Renal cortex interstitium (tissue), 11 donors: ENCODE results near the gene CFAP53. TPM values are rescaled to one million over a fixed set of nuclear protein-coding genes. Genes with fewer than 3 reads are reported as not detected.
A peak's percentile ranks its signal among the peaks of the same experiment; 100 is the strongest.
"Not testable (repeated sequence)": the region's sequence is repeated elsewhere in the genome, so short reads cannot be mapped to it uniquely, and the experiment has no call there.

ENCODE experiments used
- DNase-seq, 11 donors: peaks; one replicate each; pipeline ENCODE4 v3.0.0-alpha.2; 2013; ENCODE audit warnings: low read depth in 9 of 11, low spot score in 4 of 11; ENCODE audit errors: extremely low read depth in 1 of 11
- polyA plus RNA-seq, 3 donors: library from polyadenylated mRNA; unstranded; fragments of 120-200 nt; gene quantifications; one replicate each; pipeline ENCODE4 v1.2.1, GENCODE V29; 2013; ENCODE audit not compliant: insufficient read length in 3 of 3

Gene CFAP53
- polyA plus RNA-seq, 3 donors: 3.5 to 4.3 (median 3.9) TPM

DNA sequence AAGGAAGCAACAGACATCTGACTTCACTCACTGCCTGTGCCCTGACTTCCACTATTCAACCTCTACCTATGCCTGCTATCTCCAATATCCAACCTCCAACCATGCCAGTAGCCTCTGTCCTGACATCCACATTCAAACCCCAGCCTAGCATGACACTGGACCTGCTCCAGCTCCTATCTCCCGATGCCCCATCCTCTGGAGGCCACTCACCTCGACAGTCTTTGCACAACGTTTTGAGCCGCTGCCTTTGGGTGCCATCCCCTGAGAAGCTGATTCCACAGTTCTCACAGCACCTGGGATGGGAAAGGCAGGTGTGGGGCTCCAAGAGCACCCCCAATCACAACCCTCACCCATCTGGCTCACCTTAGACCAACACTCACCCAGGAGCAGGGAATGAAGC lies 10.2 kb upstream of the CFAP53 start:
- no peak for DNase-seq

DNA sequence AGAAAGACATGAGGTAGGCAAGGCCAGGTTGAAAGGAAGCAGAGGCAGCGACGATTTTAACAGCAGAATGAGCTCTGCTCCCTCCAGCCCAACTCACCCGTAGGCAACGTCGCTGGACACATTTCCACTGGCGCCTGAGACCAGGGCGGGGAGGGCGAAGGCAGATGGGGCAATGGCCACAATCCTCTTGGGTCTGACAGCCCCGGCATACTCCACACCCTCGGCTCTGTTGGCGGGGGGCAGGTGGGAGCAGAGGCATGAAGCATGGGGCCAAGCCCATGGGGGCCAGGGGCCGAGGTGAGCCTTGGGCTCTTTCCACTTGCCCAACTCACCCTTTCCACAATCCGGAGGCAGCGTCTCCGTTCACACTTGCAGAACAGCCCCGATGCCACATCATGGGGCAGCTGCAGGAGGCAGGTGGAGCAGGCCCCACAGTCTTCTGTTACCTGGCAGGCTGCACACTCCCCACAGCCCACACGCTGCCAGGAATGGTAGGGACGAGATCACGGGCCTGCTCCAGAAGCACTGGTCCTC lies 9.3 kb upstream of the CFAP53 start:
- no peak for DNase-seq

DNA sequence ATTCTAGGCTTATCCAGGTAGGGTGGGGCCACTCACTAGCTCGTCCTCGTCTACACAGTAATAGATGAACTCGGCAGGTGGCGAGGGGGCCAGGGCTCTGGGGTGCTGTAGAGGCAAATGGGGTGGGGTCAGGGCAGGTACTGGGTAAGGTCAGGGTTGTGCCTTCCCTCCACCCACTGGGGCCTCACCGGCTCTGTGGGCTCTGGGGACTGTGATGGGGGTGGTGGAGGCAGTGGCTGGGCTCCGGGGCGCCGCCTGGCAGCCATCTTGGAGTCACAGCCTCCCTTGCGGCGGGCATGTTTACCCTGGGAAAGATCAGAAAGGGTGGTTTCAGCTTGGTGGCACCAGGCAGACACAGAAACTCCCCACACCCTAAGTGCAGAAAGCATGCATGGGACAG lies 8.6 kb upstream of the CFAP53 start:
- DNase-seq: no peak

DNA sequence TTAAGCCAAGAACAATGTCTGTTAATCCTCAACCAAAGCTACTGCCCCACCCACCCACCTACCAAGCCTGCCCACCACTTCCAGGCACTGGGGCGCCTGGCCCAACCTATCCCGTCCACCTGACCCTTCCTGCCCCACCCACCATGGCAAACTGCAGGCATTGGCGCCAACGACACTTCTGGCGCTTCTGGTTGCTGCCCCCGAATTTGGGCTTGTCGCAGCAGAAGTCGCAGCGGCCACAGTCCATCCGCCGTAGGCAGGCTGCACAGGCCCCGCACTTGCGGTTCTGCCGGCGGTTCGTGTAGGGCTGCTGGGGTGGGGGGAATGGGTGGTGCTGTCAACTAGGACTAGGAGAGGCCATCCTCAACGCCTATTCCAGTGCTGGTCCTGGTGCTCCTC lies 7.7 kb upstream of the CFAP53 start:
- no peak for DNase-seq

DNA sequence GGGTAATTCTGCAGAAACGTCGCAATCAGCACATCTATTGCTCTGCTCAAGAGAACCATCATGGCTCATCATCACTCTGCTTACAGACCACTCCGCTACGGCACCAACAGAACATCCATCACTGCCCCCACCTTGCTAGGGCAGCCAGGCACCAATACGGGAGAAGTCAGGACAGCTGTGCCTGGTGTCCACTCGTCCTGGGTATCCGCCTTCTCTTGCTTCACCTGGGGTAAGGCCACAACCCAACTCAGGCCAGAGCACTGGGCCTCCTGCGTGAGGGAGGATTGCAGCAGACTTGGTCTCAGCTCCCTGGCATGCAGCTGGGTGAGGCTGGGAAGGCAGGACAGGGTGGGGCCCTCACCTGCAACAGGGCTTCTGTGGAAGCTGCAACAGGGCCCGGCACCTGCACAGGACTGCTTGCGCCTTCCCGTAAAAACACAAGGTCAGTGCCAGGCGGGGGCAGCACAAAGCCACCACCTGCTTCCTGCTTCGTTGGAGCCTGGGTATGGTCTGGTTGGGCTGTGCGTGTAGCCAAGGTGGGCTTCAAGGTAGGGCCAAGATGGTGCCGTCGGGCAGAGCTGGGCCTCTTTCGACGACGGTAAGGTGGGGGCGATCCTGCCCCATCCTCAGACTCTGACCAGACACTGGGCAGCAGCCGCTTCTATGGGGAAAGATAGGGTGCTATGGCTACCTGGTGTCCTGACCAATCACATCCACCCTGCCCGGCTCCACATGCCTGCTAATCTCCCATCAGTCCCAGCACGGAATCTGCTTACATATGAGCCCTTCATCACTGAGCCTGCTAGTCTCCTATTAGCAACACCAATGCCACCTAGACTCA lies 7.1 kb upstream of the CFAP53 start:
- no peak for DNase-seq

DNA sequence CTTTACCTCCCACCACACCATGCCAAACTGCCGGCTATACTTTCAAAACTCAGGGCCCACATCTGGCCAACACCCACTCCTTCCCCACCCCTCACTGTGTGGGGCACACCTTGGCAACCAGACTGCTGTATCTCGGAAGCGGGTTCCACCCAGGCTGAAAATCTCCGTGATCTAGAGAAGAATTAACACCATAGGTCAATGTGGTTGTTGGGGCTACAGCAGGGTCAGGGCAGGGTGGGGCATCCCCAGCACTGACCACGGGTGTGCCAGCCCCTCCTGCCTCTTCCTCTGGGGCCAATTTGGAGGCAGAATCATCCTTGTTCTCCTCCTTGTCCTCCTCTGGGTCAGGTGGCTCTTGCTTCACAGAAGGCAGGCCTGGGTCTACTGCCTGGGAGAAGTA lies 6.3 kb upstream of the CFAP53 start:
- DNase-seq: no peak

DNA sequence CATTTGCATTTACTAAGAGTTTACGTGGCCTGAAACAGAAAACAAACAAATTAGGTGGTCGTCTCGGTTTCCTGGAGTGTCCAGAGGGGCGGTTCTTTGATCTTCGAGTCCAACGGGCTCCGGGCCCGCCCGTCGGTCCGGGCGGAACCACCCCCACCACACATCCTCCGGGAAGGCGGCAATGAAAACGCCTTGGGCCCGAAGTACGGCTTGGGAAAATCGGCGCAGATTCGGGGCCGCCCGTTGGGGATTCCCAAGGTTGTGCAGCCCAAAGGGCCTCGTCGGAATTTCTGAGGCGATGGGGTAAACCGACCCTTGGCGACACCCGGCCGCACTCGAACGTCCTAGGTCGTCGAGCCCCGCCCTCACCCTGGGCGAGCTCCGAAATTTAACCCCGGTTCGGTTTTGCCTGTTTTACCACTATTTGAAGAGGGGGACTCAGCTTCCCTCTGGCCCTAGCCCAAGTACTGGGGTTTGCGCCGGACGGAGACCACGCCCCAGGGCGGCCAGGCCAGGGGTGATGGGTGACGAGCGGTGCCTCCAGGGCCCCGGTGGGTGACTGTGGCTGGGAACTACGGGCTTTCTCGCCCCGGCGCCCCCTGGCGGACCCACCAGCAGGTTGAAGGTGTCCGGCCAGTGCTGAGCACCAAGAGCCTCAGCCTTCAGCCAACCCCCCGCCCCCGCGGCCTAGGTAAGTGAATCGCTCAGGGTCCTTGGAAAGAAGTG lies 1.9 kb upstream of the CFAP53 start:
- DNase-seq: peak in 6 of 11 donors; percentile 40 to 57 (median 48)

DNA sequence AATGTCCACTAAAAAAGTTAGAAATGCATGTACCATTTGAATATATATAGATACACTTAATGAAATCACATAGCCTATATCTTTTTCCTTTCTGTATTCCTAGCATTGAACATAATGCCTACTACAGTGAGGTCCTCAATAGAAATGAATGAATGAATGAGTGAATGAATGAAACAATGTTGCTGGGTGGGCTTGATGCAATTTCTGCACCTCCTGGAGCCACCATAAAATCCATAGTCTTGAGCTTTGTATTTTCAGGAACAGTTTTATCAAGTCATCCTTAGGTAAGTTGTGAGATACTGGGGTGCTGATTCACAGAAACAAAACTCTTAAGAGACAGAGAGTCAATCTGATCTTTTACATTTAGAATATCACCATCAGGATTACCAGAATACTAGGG lies 3.3 kb downstream of the CFAP53 start:
- no peak for DNase-seq

DNA sequence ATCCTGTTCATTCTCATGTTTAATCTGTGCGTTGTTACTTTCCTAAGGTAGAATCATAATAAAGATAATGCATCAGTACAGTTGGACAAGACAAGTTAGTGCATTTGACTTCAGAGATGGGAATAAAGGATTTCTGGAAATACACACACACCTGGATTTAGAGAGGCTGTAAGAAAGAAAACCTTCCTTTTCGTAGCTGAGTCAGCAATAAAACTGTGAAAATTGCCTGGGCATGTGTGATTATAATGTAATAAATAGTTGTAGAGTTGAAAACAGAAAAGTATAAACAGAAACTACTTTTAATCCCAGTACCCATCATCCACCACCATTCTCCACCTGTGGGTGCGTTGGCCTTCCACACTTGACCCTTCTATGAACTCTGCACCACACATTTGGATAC lies 15.4 kb downstream of the CFAP53 start:
- no peak for DNase-seq

DNA sequence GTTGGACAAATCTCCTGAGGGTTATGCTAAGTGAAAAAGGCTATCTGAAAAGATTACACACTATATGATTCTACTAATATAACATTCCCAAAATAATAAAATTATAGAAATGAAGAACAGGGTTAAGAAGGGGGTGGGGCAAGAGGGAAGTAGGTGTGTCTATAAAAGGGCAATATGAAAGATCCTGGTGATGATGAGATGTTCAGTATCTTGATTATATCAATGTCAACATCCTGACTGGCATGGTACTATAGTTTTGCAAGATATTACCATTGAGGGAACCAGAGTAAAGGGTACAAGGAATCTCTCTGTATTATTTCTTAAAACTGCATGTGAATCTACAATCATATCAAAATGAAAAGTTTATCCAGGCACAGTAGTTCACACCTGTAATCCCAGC lies 16.7 kb downstream of the CFAP53 start:
- no peak for DNase-seq

DNA sequence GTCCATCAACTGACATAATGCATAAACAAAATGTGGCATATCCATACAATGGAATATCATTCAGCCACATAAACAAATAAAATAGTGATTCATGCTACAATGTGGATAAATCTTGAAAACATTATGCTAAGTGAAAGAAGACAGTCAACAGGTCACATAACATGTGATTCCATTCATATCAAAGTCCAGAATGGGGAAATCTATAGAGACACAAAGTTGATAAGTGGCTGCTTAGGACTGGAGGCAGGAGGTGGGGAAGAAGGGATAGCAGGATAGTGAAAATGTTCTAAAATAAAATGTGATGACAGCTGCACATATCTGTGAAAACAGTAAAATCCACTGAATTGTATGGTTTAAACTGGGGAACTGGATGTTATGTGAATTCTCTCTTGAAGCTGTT lies 18.7 kb downstream of the CFAP53 start:
- no peak for DNase-seq

DNA sequence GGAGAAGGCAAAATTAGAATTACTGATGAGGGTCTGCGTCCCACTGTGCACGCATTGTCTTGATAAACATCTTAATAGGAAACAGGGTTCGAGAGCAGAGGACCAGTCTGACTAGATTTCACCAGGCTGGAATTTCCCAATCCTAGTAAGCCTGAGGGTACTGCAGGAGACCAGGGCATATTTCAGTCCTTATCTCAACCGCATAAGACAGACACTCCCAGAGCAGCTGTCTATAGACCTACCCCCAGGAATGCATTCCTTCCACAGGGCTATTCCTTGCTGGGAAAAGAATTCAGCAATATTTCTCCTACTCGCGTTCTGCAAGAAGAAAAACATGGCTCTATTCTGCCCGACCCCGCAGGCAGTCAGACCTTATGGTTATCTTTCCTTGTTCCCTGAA lies 24.5 kb downstream of the CFAP53 start:
- DNase-seq: not testable (repeated sequence)

DNA sequence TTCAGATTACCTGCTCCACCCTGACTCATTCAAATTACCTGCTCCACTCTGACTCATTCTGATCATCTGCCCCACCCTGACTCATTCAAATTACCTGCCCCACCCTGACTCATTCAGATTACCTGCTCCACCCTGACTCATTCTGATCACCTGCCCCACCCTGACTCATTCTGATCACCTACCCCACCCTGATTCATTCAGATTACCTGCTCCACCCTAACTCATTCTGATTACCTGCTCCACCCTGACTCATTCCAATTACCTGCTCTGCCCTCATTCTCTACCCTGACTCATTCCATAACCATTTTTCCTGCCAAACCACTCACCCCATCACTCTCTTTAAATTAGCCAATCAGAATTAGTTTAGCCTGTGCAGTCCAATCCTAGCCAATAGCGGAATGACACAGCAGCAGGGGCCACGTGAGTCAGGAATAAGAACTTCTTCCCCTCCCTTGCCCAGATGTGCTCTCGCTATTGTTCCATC lies 26.2 kb downstream of the CFAP53 start:
- DNase-seq: no peak

DNA sequence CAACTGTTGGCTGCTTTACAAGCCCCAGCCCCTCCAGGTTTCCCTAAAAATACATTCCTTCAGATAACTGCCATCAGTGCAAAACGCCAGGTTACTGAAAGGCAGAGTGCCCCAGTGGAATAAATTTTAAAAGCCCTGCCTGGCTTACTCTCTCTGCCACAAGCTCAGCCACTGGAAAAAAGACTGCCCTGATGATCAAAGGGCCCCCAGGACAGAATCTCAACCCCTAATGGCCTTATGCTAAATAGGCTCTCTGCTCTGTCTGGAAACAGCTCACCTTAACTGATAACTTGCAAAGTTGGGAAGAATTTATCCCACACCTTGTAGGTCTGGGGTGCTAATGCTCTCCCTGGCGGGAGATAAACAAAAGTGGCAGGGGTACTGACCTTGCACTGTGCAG lies 33.9 kb downstream of the CFAP53 start:
- no peak for DNase-seq

DNA sequence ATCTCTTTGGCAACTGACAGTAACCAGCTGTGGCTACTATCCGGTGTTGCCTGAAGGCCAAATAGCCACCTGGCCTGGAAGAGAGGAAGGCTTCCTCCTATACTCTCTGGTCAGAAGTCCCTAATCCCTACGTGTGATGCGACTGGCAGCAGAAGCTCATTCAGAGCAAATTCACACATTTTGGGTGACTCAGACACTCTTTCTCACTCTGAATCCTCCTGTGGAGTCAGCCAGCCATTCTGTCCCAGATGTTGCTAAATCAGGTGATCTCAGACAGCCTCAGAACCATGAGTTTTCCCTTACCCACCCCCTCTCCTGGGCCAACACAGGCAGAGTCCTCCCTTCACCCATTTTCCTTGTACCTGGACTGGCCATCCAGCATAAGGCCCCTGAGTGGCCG lies 34.7 kb downstream of the CFAP53 start:
- no peak for DNase-seq

DNA sequence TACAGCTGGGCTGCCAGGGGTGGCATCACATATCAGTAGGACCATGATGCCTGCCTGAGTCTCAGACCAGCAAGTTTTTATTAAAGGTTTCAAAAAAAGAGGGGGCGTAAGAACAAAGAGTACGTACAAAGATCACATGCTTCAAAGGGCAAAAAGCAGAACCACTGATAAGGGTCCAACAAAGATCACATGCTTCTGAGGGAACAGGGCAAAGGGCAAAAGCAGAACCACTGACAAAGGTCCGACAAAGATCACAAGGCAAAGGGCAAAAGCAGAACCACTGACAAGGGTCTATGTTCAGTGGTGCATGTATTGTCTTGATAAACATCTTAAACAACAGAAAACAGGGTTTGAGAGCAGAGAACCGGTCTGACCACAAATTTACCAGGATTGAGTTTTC lies 46.0 kb downstream of the CFAP53 start:
- not testable (repeated sequence) for DNase-seq

DNA sequence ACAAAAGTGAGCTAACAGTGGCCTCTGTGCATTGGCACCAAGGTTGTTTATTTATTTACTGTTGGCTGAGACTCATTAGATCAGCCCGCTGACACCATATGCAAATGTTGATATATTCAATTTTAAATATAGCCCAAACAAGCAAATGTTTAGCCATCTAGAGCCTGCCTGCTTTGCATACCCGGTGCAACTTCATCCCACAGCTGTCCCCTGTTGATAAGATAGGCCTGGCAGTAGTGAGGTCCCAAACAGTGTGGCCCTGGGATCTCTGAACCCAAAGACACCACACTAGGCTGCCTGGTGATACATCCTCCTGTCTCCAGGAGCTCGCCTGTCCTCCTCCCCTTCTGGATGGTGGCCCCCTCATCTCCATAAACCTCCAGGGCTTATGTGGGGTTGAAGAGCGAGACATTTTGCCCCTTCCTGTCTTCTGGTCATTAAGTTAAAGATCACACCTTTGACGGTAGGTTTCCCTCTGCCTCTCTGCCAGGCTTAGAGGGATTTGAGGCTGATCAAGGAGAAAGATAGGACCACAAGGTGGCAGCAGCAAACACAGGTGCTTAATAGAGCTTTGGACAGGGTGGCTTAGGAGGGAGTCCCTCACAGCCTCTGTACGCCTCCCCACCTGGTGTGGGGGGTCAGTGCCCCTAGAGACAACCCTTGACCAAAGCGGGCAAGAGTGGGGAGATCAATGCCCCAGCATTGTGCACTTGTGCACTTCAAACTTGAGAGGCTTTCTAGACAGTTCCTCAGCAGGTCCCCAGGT lies 47.7 kb downstream of the CFAP53 start:
- DNase-seq: no peak

DNA sequence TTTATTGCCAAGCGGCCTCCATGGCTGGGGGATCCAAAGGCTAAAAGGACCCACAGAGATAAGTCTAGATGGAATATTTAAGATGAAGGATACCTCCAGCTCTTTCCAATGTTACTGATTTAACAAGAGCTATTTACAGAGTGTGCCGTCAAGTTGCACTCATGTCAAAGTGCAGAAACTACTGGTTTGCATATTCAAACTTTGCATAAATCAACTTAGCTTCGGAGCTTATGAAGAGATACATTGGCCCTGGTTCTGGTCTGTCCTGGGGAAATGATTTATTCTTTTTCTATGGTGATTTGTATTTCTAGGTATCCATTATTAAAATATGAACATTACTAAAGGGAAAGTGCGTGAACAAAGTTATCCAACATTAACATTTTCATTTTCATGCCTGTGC lies 57.0 kb downstream of the CFAP53 start:
- no peak for DNase-seq

DNA sequence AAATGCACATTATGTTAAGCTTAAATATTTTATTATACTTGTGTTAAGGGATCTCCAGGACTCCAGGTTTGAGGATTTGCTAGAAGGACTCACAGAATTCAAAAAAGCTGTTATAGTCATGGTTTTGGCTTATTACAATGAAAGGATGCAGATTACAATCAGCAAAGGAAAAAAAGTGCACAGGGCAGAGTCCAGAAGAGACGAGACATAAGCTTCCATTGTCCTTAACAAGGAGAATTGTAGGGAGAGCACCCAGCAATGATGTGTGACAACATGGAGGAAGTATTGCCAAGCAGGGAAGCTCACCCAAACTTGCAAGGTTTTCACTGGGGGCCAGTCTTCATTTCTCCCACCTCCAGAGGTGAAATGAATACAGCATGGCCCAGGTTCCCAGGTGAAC lies 58.6 kb downstream of the CFAP53 start:
- DNase-seq: no peak
